HG02623 (cell line): Measurements from ENCODE around the gene SLC31A2.
A peak's percentile ranks its signal among the peaks of the same experiment; 100 is the strongest.
"Not testable (repeated sequence)": the region's sequence is repeated elsewhere in the genome, so short reads cannot be mapped to it uniquely, and the experiment has no call there.

ENCODE experiments used
- ATAC-seq: cut with Tn5 transposase; IDR thresholded peaks from one replicate; pipeline ENCODE4 v1.9.1; 2021; ENCODE audit warnings: moderate library complexity; ENCODE audit not compliant: unreplicated experiment

SLC31A2 gene

GRCh38 chr9:113150670-113151611, at the start of gene SLC31A2:
SLC31A2 (plus strand) TSS chr9:113151007; CDS start chr9:113151075, 68 bp downstream.
- ATAC-seq = peak; percentile 92

- ATAC-seq = not testable (repeated sequence)
These were observed 45.5 kb upstream of the SLC31A2 start for GRCh38 chr9:113105345-113105744.

GRCh38 chr9:113111065-113111951, 39.5 kb upstream of the SLC31A2 start:
- ATAC-seq = not testable (repeated sequence)

- ATAC-seq = not testable (repeated sequence)
These were observed 37.9 kb upstream of the SLC31A2 start for GRCh38 chr9:113112706-113113510.

- not testable (repeated sequence) for ATAC-seq
These were observed 32.0 kb upstream of the SLC31A2 start for GRCh38 chr9:113118829-113119228.

GRCh38 chr9:113125386-113126035, 25.3 kb upstream of the SLC31A2 start:
- ATAC-seq = no peak

GRCh38 chr9:113129466-113129865, 21.3 kb upstream of the SLC31A2 start:
- no peak for ATAC-seq

GRCh38 chr9:113129884-113130283, 20.9 kb upstream of the SLC31A2 start:
- no peak for ATAC-seq

- no peak for ATAC-seq
These were observed 19.1 kb upstream of the SLC31A2 start for GRCh38 chr9:113131689-113132151.

- ATAC-seq = no peak
These were observed 13.3 kb upstream of the SLC31A2 start for GRCh38 chr9:113137196-113138168.

- no peak for ATAC-seq
These were observed 12.0 kb upstream of the SLC31A2 start for GRCh38 chr9:113138760-113139159.

- no peak for ATAC-seq
These were observed 11.5 kb upstream of the SLC31A2 start for GRCh38 chr9:113139225-113139829.

GRCh38 chr9:113139953-113140352, 10.9 kb upstream of the SLC31A2 start:
- no peak for ATAC-seq

- not testable (repeated sequence) for ATAC-seq
These were observed 9.9 kb upstream of the SLC31A2 start for GRCh38 chr9:113140896-113141295.

- no peak for ATAC-seq
These were observed 7.2 kb upstream of the SLC31A2 start for GRCh38 chr9:113143432-113144227.

GRCh38 chr9:113148372-113148705, 2.5 kb upstream of the SLC31A2 start:
- ATAC-seq = no peak

GRCh38 chr9:113148781-113149510, 1.9 kb upstream of the SLC31A2 start:
- ATAC-seq = no peak
